Measurements from ENCODE around the gene ABHD16B. TPM values are rescaled to one million over a fixed set of nuclear protein-coding genes. Genes with fewer than 3 reads are reported as not detected.

The ABHD16B gene
- total and polyA plus RNA-seq, 2 of the 13 experiments (the other 11 are each of a cell fraction or from before 2014, with no cell fraction given), result not detected

DNA sequence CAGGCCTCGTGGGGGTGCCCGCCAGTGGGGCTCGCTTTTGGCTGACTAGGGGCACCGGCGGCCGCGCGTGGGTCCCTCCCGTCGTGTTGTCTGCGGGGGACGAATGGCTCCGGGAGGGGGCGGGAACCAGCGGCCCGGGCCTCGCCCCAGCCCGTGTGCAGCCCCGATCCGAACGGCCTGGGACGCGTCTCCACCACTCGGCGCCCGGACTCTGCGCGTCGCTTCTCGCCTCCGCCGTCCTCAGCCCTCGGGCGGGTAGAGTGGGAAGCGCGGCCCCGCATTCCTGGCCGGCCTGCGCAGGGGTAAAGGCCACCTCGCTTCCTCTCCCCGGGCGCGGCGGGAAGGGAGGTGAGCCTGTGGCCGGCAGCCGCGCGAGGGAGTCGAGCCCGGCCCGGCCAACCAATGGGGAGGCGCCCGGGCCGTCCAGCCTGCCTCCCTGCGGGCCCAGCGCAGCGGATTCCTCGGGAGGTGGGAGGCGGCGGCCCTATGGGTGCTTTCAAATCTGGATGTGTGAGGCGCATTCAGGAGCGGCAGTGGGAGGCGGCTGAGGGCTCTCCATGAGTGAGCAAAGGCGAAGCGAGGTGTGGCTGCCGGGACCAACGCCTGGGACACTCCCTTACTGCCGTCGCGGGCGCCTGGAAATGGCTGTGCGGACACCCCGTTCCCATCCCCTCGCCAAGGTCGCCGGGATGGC lies 29.2 kb upstream of the ABHD16B start (continued):
- TF ChIP-seq ZNF788 (CRISPR knock-in tag; IDR thresholded peaks at IDR 0.05; ENCODE audit: borderline replicate concordance), result no peak
- TF ChIP-seq BORCS8-MEF2B (CRISPR knock-in tag; IDR thresholded peaks at IDR 0.05), result peak; percentile 43; the same call in 1 of the 2 replicates
- TF ChIP-seq ARHGAP35 (CRISPR knock-in tag; IDR thresholded peaks at IDR 0.05; ENCODE audit: borderline replicate concordance), result peak; percentile 74; the same call in 1 of the 2 replicates
- TF ChIP-seq, protein P1, sequence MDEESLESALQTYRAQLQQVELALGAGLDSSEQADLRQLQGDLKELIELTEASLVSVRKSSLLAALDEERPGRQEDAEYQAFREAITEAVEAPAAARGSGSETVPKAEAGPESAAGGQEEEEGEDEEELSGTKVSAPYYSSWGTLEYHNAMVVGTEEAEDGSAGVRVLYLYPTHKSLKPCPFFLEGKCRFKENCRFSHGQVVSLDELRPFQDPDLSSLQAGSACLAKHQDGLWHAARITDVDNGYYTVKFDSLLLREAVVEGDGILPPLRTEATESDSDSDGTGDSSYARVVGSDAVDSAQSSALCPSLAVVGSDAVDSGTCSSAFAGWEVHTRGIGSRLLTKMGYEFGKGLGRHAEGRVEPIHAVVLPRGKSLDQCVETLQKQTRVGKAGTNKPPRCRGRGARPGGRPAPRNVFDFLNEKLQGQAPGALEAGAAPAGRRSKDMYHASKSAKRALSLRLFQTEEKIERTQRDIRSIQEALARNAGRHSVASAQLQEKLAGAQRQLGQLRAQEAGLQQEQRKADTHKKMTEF (CRISPR knock-in tag; IDR thresholded peaks at IDR 0.05), result peak; percentile 49; the same call in 1 of the 2 replicates
- TF ChIP-seq, protein P2, sequence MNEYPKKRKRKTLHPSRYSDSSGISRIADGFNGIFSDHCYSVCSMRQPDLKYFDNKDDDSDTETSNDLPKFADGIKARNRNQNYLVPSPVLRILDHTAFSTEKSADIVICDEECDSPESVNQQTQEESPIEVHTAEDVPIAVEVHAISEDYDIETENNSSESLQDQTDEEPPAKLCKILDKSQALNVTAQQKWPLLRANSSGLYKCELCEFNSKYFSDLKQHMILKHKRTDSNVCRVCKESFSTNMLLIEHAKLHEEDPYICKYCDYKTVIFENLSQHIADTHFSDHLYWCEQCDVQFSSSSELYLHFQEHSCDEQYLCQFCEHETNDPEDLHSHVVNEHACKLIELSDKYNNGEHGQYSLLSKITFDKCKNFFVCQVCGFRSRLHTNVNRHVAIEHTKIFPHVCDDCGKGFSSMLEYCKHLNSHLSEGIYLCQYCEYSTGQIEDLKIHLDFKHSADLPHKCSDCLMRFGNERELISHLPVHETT (CRISPR knock-in tag; conservative IDR thresholded peaks at IDR 0.05), result 0 out of 2 replicates have a peak, but pooled peaks have one; percentile 50
- no peak for TF ChIP-seq SOX6 (IDR thresholded peaks at IDR 0.05)
- TF ChIP-seq SOX6 (CRISPR knock-in tag; IDR thresholded peaks at IDR 0.05), result peak; percentile 36
- TF ChIP-seq MED13 (CRISPR knock-in tag; IDR thresholded peaks at IDR 0.05), result peak; percentile 76; the same call in 1 of the 2 replicates
- peak; percentile 80 for TF ChIP-seq YEATS4 (CRISPR knock-in tag; IDR thresholded peaks at IDR 0.05; ENCODE audit: borderline replicate concordance)
- TF ChIP-seq ZMYM4 (CRISPR knock-in tag; IDR thresholded peaks at IDR 0.05), result no peak
- no peak for TF ChIP-seq SP1 (IDR thresholded peaks at IDR 0.05)
- TF ChIP-seq SP1 (CRISPR knock-in tag; IDR thresholded peaks at IDR 0.05), result peak; percentile 33; the same call in 1 of the 2 replicates
- peak; percentile 77 for TF ChIP-seq PHF8 (CRISPR knock-in tag; IDR thresholded peaks at IDR 0.05)
- TF ChIP-seq, protein P3, sequence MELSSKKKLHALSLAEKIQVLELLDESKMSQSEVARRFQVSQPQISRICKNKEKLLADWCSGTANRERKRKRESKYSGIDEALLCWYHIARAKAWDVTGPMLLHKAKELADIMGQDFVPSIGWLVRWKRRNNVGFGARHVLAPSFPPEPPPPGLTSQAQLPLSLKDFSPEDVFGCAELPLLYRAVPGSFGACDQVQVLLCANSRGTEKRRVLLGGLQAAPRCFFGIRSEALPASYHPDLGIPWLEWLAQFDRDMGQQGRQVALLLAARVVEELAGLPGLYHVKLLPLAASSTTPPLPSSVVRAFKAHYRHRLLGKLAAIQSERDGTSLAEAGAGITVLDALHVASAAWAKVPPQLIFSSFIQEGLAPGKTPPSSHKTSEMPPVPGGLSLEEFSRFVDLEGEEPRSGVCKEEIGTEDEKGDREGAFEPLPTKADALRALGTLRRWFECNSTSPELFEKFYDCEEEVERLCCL (CRISPR knock-in tag; IDR thresholded peaks at IDR 0.05; ENCODE audit: borderline replicate concordance), result 0 out of 2 replicates have a peak, but pooled peaks have one; percentile 76
- peak; percentile 71; the same call in 1 of the 2 replicates for TF ChIP-seq ZBTB38 (CRISPR knock-in tag; IDR thresholded peaks at IDR 0.05)
- no peak for TF ChIP-seq ZNF124 (CRISPR knock-in tag; IDR thresholded peaks at IDR 0.05)
- peak; percentile 57; the same call in 1 of the 2 replicates for TF ChIP-seq MXD4 (CRISPR knock-in tag; IDR thresholded peaks at IDR 0.05)
- TF ChIP-seq ZNF567 (CRISPR knock-in tag; IDR thresholded peaks at IDR 0.05; ENCODE audit: borderline replicate concordance), result peak; percentile 45; the same call in 1 of the 2 replicates
- TF ChIP-seq, protein P4, sequence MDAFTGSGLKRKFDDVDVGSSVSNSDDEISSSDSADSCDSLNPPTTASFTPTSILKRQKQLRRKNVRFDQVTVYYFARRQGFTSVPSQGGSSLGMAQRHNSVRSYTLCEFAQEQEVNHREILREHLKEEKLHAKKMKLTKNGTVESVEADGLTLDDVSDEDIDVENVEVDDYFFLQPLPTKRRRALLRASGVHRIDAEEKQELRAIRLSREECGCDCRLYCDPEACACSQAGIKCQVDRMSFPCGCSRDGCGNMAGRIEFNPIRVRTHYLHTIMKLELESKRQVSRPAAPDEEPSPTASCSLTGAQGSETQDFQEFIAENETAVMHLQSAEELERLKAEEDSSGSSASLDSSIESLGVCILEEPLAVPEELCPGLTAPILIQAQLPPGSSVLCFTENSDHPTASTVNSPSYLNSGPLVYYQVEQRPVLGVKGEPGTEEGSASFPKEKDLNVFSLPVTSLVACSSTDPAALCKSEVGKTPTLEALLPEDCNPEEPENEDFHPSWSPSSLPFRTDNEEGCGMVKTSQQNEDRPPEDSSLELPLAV (CRISPR knock-in tag; conservative IDR thresholded peaks at IDR 0.05; ENCODE audit: low read depth), result 0 out of 2 replicates have a peak, but pooled peaks have one; percentile 65
- TF ChIP-seq, protein P5, sequence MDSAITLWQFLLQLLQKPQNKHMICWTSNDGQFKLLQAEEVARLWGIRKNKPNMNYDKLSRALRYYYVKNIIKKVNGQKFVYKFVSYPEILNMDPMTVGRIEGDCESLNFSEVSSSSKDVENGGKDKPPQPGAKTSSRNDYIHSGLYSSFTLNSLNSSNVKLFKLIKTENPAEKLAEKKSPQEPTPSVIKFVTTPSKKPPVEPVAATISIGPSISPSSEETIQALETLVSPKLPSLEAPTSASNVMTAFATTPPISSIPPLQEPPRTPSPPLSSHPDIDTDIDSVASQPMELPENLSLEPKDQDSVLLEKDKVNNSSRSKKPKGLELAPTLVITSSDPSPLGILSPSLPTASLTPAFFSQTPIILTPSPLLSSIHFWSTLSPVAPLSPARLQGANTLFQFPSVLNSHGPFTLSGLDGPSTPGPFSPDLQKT (CRISPR knock-in tag; IDR thresholded peaks at IDR 0.05; ENCODE audit: borderline replicate concordance), result no peak
- peak; percentile 61; the same call in 1 of the 2 replicates for TF ChIP-seq TGIF2 (CRISPR knock-in tag; IDR thresholded peaks at IDR 0.05)

Measured in HepG2 (cell line).